GM19324 (cell line): ENCODE data around the gene RABL2A.
"Not testable (repeated sequence)": the region's sequence is repeated elsewhere in the genome, so short reads cannot be mapped to it uniquely, and the experiment has no call there.

ENCODE experiments used
- ATAC-seq: cut with Tn5 transposase; IDR thresholded peaks from one replicate; pipeline ENCODE4 v1.9.1; 2021; ENCODE audit warnings: mild to moderate bottlenecking, moderate library complexity; ENCODE audit not compliant: unreplicated experiment, low FRiP score

RABL2A gene

DNA sequence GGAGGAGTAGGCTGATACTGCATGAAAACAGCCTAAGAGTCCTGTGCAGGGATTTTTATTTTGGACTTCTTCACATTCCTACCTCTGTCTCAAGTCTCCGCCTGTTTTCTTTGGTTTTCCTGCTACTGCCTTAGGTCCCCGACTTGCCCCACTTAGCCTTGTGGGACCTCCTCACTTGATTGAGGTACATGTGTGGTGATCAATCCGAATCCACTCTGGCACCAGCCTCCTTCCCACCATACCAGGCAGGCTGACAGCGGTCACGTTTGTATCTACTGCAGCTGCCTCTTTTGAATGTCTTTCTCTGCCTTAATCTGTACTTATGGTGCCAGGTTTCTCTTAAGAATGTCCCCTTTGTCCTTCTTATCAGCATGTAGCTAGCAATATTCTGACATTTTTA is 22.4 kb upstream of the RABL2A start:
- ATAC-seq = not testable (repeated sequence)

DNA sequence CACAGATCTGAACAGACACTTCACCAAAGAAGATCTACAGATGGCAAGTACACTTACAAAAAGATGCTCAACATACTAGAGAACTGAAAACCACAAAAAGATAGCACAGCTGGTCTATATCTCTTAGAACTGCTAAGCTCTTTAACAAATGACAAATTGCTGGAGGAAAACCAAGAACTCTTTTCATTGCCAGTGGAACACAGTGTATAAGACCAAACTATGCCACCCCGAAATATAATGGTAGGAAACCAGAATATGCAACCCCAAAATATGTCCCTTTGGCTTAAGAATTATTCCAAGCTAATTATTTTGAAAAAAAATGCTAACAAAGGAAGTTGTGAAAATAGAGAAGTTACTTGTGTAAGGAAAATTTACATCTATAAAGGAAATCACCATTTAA is 21.0 kb upstream of the RABL2A start:
- ATAC-seq = not testable (repeated sequence)

DNA sequence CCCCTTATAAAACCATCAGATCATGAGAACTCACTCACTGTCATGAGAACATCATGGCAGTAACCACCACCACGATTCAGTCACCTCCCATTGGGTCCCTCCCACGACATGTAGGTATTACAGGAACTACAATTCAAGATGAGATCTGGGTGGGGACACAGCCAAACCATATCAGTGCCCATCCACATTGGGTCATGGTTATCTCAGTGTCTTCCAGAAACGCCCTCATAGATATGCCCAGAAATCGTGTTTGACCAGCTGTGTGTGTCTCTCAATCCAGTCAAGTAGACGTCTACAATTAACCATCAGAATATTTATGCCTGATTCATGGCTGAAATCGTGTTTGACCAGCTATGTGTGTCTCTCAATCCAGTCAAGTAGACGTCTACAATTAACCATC is 17.2 kb upstream of the RABL2A start:
- not testable (repeated sequence) for ATAC-seq

DNA sequence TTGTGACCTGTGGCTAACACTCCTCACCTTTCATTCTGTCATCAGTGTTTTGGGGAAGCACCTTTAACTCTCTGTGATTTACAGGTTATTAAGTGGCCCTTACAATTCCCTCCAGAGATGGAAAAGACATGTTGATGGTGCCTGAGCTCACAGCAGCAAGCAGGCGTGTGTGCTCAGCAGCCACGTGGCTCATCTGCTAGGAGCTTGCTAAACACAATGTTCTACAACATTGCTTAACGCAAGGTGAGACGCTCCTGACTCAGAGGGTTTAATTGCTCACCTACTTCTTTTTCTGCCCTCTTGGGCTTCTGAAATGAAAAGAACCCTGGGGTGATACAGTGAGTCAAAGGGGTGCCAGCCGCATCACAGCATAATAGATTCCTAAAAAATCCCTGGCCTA is 6.1 kb upstream of the RABL2A start:
- ATAC-seq = not testable (repeated sequence)

DNA sequence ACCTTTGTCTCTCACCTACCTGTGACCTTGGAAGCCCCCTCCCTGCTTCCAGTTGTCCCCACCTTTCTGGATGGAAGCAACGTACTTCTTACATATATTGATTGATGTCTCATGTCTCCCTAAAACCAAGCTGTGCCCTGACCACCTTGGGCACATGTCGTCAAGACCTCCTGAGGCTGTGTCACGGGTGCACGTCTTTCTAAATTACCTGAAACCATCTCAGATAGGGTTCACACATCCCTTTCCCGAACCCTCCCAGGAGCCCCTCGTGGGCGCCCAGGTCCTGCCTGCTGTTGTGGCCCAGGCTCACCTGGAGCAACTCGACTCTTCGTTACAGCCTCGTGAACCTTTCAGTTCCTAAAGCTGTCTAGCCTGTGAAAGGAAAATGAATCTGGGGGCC is 1.2 kb upstream of the RABL2A start:
- ATAC-seq = not testable (repeated sequence)

DNA sequence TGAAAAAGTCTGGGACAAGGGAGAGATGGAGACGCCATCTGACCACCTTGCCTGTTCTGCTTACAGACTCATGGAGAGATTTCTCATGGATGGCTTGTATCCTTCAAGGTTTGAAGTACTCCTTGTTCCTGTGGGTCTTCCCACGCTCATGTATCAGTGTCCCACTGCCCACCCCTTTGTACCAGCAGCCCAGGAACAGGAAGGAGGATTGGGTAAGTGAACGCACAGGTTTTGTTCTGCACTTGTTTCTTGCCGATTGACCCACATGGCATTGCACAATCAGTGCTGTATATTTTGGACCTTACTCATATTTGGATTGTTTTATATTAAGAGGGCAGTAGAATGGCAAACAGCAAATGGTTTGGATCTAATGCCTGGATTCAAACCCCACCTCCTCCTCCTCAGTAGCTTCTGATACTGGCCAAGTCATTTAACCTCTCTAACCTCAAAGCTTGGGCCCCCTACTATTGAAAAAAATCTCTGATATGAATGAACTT is 5.8 kb downstream of the RABL2A start:
- not testable (repeated sequence) for ATAC-seq

DNA sequence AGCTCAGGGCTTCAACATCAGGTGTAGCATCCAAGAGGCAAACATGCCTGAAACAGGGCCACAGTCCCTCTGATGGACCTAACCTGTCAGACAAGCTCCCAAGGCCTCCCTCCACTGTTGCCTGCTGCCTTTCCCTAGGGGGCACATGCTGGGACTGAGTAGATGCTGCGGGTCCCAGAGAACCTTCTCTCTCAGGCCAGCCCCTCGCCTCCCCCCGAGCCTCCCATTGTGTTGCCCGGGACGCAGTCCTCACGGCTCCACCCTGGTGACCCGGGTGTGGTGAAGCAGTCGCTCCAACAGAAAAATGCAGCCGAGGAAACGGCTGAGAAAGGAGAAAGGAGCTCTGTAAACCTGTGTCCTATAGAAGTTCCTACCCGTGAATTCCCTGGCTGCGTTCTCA is 8.3 kb downstream of the RABL2A start:
- not testable (repeated sequence) for ATAC-seq

DNA sequence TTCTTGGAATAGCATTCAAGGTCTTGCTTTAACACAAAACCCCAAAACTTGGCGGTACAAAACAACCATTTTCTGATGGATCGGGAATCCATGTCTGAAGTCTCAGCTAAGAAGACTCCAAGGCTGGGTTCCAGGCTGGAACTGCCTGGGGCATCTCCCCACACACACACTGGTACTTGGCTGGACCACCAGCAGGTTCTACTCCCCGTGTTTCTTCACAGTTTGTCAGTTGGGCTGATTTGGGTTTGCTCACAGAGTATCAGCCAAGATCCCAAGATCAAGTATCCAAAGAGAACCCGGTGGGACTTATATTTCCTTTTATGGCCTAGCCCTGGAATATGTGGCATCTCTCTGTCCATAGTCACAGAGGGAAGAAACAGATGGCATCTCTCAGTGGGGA is 9.2 kb downstream of the RABL2A start:
- ATAC-seq = not testable (repeated sequence)

DNA sequence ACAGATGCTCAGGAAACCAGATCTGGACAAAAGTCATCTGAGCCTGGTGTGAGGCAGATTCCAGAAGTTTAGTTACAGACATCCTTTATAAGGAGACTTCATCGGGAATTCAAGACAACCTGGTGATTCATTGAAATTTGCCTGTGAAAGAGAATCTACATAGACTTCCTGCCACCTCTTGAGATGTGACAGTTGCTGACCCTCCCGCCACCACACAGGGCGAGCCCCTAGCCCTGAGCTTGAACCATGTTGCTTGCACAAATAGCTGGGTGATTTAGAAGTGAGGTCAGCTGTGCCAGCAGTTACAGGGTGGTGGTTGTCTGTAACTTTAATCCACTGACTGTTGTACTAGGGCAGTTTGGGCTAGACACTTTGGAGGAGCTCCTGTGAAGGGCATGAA is 11.0 kb downstream of the RABL2A start:
- ATAC-seq = not testable (repeated sequence)

DNA sequence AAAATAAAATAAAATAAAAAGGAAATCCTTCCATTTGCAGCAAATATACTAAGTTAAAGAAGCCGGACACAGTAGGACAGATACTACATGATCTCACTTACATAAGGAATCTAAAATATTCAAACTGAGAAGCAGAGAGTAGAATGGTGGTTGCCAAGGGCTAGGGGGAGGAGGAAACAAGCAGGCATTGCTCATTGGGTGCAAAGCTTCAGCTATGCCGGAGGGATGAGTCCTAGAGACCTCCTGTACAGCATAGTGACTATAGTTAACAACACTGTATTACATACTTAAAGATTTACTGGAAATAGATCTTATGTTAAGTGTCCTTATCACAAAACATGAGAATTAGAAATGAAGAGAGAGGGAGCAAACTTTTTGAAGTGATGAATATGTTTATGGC is 19.2 kb downstream of the RABL2A start:
- ATAC-seq = not testable (repeated sequence)

DNA sequence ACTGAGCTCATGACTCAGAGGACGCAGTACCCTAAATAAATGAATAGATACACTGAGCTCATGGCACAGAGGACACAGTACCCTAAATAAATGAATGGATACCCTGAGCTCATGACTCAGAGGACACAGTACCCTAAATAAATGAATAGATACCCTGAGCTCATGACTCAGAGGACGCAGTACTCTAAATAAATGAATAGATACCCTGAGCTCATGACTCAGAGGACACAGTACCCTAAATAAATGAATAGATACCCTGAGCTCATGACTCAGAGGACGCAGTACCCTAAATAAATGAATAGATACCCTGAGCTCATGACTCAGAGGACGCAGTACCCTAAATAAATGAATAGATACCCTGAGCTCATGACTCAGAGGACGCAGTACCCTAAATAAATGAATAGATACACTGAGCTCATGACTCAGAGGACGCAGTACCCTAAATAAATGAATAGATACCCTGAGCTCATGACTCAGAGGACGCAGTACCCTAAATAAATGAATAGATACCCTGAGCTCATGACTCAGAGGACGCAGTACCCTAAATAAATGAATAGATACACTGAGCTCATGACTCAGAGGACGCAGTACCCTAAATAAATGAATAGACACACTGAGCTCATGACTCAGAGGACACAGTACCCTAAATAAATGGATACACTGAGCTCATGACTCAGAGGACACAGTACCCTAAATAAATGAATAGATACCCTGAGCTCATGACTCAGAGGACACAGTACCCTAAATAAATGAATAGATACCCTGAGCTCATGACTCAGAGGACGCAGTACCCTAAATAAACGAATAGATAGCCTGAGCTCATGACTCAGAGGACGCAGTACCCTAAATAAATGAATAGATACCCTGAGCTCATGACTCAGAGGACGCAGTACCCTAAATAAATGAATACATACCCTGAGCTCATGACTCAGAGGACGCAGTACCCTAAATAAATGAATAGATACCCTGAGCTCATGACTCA is 24.1 kb downstream of the RABL2A start:
- ATAC-seq = not testable (repeated sequence)

DNA sequence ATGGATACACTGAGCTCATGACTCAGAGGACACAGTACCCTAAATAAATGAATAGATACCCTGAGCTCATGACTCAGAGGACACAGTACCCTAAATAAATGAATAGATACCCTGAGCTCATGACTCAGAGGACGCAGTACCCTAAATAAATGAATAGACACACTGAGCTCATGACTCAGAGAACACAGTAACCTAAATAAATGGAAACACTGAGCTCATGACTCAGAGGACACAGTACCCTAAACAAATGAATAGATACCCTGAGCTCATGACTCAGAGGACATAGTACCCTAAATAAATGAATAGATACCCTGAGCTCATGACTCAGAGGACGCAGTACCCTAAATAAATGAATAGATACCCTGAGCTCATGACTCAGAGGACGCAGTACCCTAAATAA is 25.5 kb downstream of the RABL2A start:
- not testable (repeated sequence) for ATAC-seq

DNA sequence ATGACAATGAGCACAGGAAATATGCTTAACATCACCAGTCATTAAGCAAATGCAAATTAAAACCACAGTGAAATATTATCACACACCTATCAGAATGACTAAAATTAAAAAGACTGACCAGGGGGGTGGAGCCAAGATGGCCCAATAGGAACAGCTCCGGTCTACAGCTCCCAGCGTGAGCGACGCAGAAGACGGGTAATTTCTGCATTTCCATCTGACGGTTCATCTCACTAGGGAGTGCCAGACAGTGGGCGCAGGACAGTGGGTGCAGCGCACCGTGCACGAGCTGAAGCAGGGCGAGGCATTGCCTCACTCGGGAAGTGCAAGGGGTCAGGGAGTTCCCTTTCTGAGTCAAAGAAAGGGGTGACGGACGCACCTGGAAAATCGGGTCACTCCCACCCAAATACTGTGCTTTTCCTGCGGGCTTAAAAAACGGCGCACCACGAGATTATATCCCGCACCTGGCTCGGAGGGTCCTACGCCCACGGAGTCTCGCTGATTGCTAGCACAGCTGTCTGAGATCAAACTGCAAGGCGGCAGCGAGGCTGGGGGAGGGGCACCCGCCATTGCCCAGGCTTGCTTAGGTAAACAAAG is 29.1 kb downstream of the RABL2A start:
- ATAC-seq = not testable (repeated sequence)

DNA sequence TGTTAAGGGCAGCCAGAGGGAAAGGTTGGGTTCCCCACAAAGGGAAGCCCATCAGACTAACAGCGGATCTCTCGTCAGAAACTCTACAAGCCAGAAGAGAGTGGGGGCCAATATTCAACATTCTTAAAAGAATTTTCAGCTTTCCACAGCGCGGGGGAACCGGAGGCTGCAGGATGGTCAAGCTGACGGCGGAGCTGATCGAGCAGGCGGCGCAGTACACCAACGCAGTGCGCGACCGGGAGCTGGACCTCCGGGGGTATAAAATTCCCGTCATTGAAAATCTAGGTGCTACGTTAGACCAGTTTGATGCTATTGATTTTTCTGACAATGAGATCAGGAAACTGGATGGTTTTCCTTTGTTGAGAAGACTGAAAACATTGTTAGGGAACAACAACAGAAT is 30.7 kb downstream of the RABL2A start:
- not testable (repeated sequence) for ATAC-seq

DNA sequence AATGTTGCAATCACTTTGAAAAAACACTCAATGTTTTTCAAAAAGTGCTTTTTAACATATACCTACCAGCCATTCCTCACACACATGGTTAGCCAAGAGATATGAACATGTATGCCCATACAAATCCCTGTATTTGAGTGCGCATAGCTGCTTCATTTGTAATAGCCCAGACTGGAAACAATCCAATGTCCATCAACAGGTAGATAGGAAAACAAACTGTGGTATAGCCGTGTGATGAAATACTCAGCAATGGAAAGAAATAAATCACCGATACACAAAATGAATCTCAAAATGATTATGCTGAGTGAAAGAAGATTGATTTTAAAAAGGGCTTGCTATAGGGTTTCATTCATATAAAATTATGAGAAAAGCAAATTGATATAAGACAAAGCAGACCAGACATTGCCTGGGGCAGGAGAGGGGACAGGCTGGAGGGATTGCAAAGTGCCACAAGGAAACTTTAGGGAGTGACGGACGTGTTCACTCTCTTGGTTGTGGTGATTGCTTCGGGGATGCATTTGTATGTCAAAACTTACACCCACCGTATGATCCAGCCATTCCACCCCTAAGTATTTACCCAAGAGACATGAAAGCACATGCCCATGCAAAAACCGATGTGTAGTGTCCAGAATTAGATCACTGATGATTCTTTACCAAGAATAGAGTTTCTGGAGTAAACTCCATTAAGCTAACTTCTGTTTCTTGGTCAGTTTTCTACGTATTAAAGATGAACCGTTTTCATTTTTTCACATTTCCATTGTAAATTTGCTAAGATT is 36.4 kb downstream of the RABL2A start:
- ATAC-seq = not testable (repeated sequence)

DNA sequence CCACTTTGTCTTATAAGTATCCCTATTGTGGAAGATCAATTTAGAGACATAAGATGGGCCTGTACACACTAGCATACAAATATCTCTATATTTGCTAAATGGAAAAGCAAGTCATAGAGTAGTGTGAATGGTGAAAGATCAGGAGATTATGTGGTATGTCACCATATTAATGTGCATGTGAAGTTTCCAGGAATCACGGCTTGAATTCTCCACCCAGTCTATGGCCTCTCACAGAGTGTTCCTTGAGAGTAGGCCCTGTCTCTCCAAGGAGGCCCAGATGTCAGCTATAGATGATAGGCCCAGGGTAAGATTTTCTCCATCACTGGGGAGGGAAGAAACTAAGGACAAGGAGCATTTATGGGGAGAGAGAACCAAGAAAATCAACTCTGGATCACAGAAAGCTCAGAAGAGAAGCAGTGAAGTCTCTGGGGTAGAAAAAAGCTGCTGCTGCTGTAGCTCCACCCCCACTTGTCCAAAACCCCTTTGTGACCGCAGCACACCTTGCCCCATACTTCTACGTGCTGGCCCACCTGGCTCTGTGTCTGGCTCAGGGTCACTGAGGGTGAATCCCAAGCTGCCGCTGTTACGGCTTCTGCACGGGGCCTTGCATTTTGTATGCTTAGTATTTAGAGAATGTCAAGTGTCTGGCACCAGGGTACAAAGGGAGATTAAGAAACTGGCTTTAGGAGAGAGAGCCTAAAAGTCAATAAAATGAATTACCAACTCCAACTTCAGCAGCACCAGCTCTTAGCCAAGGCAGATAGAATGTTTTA is 37.9 kb downstream of the RABL2A start:
- ATAC-seq = not testable (repeated sequence)

DNA sequence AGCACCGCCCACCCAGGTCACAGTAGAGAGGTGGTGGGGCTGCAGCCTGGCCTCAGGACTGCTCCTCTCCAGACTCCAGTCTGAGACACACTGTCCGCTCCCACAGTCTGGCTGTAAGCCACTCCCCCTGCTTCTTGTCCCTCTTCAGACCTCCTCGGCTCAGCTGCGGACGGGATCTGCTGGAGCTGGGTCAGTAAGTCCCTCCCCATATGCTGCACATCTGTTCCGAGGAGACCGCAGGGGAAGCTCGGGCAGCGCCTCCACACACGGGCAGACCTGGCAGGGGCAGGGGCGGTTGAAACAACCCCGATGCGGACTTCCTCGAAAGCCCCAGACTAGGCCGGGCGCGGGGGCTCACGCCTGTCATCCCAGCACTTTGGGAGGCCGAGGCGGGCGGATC is 41.9 kb downstream of the RABL2A start:
- not testable (repeated sequence) for ATAC-seq

DNA sequence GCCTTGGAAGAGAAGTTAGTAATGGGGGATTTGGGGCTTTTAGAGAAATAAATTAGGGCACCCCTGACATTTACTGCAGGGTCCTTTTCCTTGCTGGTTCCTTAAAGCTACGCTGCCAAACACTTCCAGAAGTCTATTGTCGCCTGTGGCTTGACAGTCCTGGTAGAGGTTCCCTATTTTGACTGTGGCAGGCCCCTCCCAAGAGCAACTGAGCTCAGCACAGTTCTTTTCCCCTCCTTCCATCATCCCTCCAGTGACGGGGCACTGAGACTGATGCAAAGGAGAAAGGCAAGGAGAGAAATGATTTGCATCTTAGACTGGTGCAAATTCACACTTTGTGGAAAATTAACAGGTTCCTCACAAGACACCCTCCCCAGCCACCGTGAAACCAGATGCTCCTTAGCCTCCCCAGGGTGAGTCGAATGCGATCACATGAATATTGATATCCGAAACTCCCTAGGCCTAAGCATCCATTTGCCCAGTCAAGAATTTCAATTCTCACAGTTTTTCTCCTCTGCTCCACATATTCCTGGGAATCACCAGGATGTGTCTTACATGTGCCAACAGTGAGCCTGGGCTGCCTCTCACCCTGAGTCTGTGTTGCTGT is 45.4 kb downstream of the RABL2A start:
- ATAC-seq = no peak

DNA sequence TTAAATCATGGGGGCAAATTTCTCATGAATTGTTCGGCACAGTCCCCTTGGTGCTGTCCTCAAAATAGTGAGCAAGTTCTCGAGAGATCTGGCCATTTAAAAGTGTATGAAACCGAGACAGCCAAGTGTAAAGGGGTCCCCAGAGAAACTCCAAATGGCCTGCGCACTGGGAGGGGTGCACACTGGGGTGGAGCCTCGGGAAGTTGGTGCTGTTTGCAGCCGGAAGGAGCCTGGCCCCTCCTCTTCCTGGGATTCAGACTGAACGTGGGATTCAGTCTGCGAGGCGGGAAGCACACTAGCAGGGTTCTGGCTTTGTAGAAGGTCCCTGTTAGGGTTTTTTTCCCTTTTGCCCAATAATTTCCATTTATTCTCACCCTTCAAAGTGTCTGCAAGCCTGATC is 48.8 kb downstream of the RABL2A start:
- ATAC-seq = no peak
